GM19328 (cell line): ENCODE results near the gene STMN3.
"Not testable (repeated sequence)": the region's sequence is repeated elsewhere in the genome, so short reads cannot be mapped to it uniquely, and the experiment has no call there.

Experiments used
- ATAC-seq: cut with Tn5 transposase; IDR thresholded peaks from one replicate; pipeline ENCODE4 v1.9.1; 2021; ENCODE audit warnings: mild to moderate bottlenecking, moderate library complexity; ENCODE audit not compliant: unreplicated experiment

Gene STMN3

DNA sequence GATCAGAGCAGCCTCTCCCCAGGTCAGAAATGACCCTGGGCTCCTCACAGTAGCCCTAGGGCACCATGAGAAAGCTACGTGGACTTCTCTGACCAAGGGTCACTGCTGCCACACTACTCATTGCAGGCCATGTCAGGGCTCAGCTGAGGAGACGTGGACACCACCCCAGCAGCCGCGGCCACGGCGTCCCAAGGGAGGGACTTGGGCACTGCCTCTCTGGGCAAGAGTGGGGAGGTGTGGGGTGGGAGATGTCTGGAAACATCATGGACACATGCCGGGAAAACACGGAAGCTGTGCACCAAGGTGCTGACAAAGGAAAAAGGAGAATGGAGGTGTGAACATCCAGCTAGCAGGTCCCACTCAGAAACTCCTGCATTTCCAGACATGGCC is 35.4 kb downstream of the STMN3 start:
- no peak for ATAC-seq

DNA sequence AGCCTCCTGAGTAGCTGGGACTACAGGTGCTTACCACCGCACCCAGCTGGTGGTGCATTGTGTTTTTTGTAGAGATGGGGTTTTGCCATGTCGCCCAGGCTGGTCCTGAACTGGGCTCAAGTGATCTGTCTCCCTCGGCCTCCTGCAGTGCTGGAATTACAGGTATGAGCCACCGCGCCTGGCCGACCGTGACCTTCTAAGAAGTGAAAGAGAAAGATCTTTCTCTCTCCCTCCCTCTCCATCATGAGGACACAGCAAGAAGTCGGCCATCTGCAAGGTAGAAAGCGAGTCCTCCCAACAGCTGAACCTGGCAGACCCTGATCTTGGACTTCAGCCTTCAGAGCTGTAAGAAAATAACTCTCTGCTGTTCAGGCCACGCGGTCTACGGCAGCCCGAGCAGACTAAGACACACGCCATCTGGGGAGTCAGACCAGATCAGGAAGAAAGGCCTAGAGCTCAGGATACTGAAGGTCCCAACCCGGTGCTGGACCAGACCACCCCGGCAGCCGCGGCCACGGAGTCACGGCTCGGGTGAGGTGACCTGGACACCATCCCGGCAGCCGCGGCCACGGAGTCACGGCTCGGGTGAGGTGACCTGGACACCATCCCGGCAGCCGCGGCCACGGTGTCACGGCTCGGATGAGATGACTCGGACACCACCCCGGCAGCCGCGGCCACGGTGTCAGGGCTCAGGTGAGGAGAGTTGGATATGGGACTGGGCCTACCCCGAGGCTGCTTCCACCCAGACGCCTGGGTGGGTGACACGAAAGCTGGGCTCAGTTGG is 35.9 kb downstream of the STMN3 start:
- no peak for ATAC-seq

DNA sequence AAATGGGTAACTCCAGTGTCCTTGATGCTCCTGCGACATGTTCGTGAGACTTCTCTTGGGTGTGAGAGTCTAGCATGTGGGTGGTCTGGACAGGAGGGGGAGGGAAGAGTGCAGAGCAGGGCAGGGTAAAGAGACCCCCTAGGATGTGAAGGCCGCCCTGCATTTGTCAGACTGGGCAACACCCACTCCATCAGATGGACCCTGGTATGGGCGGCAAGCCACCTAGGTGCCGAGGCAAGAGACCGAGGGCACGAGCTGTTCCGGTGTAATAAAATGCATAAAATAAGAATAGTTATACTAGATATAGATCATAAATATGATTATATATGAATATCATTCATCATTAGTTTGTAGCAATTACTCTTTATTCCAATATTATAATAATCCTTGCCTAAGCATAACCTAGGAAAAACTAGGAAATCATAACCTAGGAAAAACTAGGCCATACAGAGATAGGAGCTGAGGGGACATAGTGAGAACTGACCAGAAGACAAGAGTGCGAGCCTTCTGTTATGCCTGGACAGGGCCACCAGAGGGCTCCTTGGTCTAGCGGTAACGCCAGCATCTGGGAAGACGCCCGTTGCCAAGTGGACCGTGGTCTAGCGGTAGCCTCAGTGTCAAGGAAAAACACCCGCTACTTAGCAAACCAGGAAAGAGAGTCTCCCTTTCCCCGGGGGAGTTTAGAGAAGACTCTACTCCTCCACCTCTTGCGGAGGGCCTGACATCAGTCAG is 39.2 kb downstream of the STMN3 start:
- ATAC-seq: not testable (repeated sequence)

DNA sequence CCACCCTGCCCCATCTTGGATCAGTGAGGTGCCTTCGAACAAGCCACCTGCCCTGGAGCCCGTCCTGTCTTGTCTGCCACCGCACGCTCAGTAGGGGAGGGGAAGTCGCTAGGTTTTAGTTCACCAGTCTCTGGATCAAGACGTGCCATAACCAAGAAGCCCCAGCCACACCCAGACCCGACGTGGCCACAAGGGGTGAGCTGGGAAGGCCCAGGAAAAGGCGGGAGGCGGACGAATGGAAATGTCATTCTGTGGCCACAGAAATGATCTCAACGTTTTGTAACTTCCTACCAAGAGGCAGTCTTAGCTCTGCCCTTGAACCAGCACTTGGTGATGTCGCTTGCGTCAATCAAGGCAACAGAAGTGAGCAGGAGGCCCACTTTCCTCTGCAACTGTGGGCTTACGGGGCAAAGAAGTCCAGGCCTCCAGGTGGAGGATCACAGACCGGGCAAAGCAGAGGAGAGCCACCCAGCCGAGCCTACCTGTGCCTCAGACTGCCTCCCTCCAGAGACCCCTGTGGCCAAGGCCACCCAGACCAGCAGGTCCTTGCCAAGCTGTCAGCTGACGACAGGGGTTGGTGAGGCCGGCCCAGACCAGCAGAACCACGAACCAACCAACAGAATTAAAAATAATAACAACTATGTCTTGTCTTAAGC is 40.8 kb downstream of the STMN3 start:
- no peak for ATAC-seq

DNA sequence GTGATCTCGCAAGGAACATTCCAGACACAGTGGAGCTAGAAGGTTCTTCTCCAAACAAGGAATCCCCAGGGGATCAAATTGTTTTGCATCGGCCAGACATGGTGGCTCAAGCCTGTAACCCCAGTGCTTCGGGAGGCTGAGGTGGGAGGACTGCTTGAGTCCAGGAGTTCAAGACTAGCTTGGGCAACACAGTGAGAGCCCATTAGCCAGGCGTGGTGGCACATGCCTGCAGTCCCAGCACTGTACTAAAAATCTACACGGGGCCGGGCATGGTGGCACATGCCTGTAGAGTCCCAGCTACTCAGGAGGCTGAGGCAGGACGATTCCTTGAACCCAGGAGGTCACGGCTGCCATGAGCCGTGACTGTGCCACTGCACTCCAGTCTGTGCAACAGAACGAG is 41.6 kb downstream of the STMN3 start:
- no peak for ATAC-seq

DNA sequence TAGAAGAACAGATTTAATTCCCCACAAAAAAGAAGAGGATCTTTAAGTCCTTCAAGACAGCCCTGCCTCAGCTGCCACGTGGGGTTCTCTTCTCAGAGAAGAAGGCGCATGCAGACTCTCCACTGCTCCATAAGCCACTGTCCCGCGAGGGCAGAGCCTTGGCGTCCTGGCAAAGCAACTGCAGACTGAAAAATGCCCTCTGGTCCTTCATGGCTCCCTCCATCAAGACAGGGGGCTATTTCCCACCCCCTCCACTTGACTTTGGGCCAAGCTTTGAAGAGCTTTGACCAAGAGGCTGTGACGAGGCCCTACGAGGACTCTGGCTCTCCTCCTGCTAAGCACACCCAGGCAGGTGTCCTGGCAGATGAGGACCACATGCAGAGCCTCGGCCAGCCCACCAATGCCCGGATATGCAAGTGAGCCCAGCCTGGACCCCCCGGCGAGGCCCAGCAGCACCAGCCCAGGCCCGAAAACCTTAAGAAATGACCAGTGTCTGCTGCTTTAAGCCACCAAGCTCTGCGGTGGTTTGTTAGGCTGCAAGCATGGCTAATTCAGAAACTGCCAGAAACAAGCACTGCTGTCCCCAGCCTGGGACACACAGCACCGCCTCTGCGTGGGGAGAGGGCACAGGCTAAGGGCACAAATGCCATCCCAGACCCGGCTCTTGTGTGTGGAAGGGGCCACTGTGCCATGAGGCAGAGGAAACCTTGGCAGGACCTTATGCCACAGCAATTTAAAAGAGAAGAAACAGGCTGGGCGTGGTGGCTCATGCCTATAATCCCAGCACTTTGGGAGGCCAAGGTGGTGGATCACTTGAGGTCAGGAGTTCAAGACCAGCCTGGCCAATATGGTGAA is 42.4 kb downstream of the STMN3 start:
- ATAC-seq: no peak

DNA sequence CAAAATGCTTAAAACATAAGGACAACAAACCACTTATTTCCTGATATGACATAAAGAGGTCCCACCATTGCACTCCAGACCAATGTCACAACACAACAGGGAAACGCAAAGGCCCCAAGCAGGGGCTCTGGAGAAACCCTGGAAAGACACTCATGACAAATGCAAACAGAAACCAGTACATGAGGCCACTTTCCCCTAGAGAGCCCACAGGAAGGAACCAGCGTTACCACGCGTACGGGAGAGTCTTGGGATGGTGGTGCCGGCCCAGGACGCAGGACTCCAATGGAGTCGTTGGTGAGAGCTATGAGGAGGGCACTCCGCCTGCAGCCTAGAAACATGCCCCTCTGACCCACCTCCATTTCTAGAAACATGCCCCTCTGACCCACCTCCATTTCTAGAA is 46.5 kb downstream of the STMN3 start:
- no peak for ATAC-seq

DNA sequence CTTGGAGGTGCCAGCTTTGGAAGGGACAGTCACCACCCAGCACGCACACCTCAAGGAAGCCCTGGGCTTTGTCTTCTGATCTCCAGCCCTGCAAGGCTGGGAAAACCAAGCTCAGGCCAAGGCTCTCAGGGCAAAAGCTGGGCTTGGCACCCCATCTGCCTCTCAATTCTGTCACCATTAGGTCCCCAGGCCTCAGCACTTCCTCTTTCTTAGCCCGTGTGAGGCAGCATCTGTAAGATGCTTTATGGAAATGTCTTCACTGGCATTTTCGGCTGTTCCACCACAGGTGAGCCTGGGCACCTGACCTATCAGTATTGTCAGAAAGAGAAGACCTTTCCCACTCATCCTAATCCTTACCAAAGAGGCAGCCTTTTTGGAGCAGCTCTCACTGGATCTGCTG is 50.9 kb downstream of the STMN3 start:
- no peak for ATAC-seq

DNA sequence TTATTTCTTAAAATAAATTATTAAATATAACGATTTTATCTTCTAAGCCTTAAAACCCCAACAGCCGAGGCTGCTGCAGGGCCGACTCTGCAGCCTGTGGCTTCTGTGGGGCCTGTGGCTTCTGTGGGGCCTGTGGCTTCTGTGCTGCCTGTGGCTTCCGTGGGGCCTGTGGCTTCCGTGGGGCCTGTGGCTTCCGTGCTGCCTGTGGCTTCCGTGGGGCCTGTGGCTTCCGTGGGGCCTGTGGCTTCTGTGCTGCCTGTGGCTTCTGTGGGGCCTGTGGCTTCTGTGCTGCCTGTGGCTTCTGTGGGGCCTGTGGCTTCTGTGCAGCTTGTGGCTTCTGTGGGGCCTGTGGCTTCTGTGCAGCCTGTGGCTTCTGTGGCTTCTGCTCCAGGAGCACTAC is 51.5 kb downstream of the STMN3 start:
- not testable (repeated sequence) for ATAC-seq

DNA sequence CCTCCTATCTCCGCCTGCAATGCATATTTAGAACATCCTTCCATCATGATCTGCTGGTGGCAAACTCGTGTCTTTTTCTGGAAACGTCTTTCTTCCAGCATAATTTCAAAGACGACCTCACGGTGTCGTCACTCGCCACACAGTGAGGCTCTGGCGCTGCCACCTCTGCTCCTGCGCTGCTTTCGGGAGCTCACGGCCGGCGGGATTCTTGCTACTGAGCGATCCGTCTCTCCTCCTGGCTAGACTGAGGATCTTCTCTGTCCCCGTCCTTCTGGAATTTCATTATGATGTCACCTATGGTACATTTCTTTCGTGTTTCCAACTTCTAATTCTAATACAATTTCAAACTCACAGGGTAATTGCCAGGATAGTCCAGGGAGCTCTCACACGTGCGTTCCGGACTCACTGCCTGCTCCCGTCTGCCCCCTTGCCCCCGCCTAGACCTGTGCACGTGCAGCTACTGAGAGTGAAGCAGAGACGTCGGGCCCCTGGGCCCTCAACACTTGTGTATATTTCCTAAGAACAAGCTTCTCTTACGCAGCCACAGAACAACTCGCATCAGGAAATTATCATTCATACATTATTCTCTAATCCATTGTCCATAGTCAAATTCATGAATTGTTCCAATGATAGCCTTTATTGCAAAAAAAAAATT is 53.7 kb downstream of the STMN3 start:
- ATAC-seq: no peak

DNA sequence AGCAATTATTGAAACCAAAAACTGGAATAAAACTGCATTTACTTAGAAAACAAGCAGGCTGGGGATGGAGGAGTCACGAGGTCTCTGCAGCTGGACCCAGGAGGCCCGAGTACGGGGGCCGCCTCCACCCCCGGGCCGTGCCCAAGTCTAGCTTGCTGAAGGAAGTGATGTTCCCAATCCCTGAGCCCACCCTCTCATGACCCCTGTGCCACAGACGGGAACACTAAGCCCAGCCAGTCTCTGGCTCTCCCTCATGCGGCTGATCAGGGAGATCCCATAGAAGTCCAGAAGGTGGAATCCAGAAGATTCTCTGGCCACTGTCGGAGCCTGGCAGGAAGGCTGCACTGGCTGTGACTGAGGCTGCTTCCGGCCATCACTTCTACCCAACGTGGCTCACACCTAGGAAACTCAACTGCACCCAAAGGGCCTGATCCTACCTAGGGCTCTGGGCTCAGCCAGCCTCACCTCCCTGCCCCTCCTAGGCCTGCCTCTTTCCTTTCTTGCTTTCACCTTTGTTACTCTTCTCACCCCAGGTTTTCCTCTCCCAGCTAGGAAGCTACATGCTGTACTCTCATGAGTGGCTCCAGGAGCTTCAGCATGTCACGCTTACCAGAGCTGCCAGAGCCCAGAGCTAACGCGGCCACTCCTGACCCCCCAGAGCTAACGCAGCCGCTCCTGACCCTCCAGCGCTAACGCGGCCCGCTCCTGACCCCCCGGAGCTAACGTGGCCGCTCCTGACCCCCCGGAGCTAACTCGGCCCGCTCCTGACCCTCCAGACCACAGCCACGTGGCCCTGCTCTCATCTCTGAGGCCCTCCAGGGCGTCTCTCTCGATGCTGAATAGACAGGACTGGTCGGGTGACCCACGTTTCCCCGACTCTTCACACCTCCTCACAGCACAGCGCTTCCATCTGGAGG is 54.5 kb downstream of the STMN3 start:
- no peak for ATAC-seq

DNA sequence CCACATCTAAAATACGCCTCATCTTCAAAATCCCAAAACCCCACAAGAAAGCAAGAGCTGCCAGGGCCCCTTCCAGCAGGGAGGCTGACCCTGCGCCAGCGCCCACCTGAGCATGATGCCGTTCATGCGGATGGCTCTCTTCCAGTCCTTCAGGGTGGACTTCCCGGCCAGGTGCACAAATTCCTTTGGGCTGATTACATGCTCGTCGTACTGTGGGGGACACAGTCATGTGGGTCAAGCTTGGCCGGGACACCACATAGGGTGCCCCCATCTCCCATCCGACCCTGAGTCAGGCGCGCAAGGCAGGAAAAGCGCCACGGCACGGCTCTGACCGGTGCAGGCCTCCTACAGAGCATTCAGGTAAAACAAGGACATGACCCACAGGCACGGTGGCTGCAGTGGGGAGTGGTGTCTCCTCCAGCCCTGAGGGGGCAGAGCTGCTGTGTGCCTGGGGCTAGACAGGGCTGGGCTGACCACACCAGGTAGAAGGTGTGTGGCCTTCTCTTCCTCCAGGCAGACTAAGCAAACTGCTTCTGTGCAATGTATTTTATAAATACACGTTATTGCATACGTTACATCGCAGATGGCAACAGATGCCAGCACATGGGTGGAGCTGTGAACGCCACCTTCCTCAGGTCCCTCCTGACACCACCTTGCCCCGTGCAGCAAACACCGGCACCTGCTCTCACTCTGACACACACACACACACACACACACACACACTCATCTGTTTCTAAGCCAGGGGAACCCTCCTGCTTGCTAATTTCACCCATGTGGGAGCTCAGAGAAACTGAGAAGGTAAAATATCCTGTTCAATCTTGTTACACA is 55.4 kb downstream of the STMN3 start:
- ATAC-seq: no peak

DNA sequence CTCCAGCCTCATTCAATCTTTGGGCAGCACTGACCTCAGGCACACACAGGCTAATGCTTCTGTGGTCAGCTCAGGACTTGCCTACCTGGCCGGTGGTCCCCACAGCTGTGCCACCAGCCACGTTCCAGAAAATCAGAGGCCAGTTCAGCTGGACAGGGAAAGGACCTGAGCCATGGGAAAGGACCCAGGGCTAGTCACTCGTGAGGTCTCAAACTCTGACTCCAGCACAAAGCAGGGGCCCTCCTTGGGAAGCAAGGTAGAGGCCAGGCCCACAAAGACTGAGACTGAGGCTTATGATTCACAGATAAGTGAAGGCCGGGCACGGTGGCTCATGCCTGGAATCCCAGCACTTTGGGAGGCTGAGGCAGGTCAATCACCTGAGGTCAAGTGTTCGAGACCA is 56.8 kb downstream of the STMN3 start:
- no peak for ATAC-seq

DNA sequence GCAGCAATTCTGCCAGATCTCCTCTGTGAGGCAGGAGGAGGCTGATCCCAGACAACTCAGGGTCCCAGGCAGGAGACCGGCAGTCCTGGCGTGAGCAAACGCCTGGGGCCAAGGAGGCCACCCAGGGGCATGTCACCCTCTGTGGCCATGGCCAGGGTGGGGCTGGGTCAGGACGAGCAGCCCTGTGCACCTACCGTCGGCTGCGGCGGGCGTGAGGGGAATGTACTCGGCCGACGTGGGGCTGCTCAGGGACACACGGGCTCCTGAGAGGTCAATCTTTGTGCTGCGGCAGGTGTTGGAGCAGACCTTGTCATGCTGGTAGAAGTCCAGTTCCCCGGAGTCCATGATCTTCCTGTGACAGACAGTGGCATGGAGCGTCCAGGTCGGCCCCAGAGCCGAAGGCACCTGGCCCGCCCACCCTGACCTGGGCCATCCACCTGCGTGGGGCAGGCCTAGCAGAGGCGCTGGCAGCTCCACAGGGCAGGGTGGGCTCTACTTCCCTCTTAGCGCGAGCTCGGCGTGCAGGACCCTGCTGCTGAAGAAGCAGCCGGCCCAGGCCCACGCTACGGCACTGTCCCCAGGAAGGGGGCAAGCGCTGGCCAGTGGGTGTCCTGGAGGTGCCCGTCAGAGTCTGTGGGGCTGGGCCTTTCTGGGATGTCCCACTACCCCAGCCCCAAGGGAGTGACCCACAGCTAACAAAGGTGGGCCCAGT is 57.7 kb downstream of the STMN3 start:
- no peak for ATAC-seq

DNA sequence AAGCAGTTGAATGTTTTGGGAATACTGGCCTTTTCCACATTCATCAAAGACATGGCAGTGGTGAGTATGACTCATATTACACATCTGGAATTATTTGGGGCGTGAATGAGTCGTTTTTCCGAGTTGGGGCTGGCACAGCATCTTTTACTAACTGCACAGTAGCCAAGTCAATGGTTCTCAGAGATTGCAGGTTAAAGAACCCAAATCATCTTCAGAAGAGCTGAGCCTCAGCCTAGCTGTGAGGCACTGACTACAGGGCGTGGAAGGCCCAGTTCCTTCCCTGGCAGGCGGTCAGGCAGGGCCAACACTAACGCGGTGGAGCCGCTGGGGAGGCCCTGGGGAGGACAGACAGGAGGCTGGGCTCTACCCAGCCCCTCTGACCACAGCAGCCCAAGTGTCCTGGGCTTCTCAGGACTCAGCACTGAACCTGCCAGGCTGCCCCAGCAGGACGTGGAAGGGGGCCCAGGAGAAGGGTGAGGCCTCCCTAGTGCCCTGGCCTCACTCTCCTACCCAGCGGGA is 59.1 kb downstream of the STMN3 start:
- no peak for ATAC-seq

DNA sequence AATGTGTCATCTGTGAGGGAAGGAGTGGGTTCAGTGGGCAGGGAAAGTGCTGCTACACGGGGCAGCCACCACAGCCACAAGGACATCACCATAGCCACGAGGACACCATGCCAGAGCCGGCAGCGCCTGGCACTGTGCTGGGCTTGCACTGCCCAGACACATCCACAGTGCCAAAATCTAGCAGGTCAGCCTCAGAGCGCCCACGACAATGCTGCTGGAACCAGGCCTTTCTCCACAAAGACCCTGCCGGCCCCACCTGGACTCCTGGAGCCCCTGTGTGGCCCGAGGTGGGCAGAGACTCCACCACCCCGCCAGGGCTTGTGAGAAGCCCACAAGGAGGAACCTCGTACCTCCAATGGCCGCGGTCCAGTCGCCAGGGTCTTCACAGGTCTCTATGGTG is 60.6 kb downstream of the STMN3 start:
- ATAC-seq: no peak

DNA sequence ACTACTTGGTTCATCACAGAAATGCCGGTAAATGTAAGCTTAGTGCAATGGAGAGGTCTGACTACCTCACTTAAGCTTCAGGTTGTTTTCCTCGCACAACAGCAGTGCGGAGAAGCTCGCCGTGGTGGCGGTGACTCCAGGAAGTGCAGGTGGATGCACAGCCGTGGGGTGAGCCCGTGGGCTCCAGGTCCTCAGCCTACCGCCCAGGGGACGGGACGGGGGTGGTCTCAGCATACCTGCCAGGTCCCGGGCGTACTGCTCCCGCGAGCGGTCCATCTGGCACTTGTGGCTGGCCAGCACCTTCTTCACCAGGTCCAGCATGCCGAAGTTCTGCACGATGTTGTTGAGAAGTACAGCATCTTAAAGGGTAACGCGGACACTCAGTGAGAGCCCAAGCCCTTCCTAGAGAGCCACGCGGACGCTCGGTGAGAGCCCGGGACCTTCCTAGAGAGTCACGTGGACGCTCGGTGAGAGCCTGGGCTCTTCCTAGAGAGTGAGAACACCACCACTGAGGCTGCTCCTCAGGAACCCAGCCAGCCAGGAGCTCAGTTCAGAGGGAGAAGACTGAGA is 61.4 kb downstream of the STMN3 start:
- no peak for ATAC-seq
